Activated CD8-positive, alpha-beta memory T cell treated with anti-CD3 and anti-CD28 coated beads for 36 hours (primary cell): ENCODE results near the gene NEO1. TPM values are rescaled to one million over a fixed set of nuclear protein-coding genes. Genes with fewer than 3 reads are reported as not detected.

Source experiments
- CTCF ChIA-PET: fragments of 350-600 bp; sonication (Branson Sonifier 250); formaldehyde crosslinking; loops from one replicate; lab custom pipeline; 2021; ENCODE audit warnings: antibody characterized with exemption; lab: Charles Lee
- POLR2A ChIA-PET: fragments of 350-600 bp; sonication (Branson Sonifier 250); formaldehyde crosslinking; loops from one replicate; lab custom pipeline; 2021; ENCODE audit warnings: antibody characterized with exemption; lab: Charles Lee
- total RNA-seq, 2 experiments: library from RNA; stranded (reverse); gene quantifications; one replicate each; pipeline ENCODE4 v1.2.3, GENCODE V29; 2021

Gene NEO1
- total RNA-seq, 2 experiments from 2014 or later: 5.4 to 7.6 TPM

GRCh38 chr15:73331991-73332925 is 280.0 kb downstream of the NEO1 start:
- ChIA-PET POLR2A (no interaction called here), CTCF (no interaction called here)

DNA sequence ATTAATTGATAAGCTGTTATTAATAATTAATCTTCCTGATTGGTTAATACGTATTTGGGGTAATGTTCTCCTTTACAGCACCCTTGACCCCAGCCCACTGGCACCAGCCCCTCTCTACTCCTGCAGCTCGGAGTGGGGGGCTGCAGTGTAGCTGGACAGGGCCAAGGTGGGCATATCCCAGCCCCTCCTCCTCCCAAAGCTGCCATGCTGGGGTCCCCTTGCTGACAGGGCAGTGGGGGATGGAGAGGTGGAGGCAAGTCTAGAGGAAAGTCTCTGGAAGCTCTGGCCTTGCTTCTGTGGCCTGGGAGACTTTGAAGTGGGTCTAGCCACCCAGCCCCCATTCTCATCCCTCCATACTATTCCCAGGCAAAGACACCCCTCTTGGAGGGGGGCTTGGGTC is 280.7 kb downstream of the NEO1 start:
- ChIA-PET POLR2A (no interaction called here), CTCF (interaction anchor here (0.5 kb wide), 1 partner anchor 135 kb away, joined by 3 read pairs; no protein-coding TSS in a partner anchor)

GRCh38 chr15:73334086-73334485 is 281.8 kb downstream of the NEO1 start:
- ChIA-PET POLR2A (no interaction called here), CTCF (no interaction called here)

GRCh38 chr15:73335026-73335425 is 282.8 kb downstream of the NEO1 start:
- POLR2A ChIA-PET: no interaction called here
- CTCF ChIA-PET: no interaction called here

DNA sequence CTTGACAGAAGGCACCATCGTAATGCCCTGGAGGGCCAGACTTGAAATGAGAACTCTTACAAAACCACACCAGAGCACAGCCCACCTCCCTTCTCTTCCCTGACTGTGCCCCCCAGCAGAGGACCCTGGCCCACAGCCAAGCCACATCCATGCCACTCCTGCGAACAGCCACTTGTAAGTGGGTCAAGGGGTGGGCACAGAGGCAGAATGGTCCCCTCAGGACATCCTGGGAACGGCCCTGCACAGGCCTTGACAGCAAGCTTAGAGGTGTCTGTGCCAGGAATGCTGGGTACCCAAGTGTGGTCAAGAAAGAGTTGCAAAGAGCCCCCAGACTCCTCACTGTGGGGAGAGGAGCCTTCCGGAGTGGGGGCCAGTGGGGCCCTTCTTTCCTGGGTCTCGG is 283.2 kb downstream of the NEO1 start:
- ChIA-PET POLR2A (no interaction called here), CTCF (no interaction called here)

DNA sequence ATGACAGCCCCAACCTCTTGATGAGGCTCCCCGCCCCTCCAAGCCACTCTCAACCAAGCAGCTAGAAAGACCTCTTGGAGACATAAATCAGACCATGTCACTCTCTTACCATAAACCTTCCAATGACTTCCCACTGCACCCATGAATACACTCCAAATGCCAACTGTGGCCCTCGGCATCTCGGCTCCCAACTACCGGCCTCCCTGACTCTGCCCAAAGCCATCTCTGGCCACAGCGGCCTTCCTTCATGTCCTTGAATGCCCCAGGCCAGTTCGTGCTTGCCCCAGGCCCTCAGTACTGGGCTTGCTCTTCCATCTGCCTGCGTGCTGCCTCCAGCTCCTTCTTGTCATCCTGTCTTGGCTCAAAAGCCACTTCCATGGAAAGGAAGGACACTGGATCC is 284.5 kb downstream of the NEO1 start:
- CTCF ChIA-PET: no interaction called here
- POLR2A ChIA-PET: no interaction called here

GRCh38 chr15:73337187-73337586 is 284.9 kb downstream of the NEO1 start:
- ChIA-PET POLR2A (no interaction called here), CTCF (no interaction called here)

DNA sequence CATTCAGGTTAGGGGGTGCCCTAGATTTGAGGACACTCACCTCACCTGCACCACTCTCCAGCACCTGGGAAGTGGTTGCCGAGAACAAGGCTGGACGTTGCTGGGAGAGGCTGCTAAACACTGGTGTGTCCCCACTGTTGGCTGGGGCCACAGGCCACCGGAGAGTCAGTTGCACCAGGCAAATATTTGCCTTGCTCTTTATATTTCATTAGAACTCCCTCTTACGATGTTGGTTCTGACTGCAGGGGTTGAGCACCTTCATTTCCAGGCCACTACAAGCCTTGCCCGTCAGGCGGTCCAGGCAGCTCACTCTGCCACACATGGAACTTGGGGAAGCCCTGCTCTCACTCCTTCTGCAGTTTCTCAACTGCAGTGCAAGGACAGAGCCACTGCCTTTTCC is 285.8 kb downstream of the NEO1 start:
- POLR2A ChIA-PET: no interaction called here
- CTCF ChIA-PET: no interaction called here

- ChIA-PET CTCF (no interaction called here), POLR2A (no interaction called here)
Observed at GRCh38 chr15:73338606-73339374, 286.5 kb downstream of the NEO1 start.

DNA sequence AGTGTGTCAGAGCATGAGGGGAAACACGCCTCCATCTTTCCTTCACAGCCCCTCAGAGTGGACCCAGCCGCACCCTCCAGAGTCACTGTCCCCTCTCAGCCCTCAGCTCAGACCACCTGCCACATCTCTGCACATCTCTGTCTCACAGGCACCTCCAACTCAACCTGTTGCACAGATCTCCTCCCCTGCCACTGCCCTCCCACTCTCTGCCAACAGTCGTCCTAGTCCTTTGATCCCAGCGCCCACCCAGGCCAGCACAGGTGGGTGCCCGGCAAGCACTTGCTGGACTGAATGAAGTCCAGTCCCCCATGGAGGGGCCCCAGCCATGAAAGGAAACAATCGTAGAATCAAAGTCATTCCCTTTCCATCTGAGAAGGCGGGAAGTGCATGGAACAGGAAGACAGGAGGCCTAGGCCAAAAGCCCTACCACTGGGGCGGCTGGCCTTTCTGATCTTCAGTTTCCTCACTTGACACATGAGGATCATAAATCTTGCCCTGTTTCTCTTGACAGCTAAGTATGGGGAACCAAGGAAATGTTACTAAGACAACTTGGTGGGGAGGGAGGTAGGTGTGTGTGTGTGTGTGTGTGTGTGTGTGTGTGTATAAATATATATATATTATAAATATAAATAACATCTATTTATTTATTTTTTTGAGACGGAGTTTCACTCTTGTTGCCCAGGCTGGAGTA is 288.4 kb downstream of the NEO1 start:
- CTCF ChIA-PET: interaction anchor here (1.3 kb wide), 1 partner anchor 99 kb away, joined by 3 read pairs; no protein-coding TSS in a partner anchor
- POLR2A ChIA-PET: no interaction called here

GRCh38 chr15:73341886-73342600 is 289.8 kb downstream of the NEO1 start:
- POLR2A ChIA-PET: no interaction called here
- CTCF ChIA-PET: interaction anchor here (1.3 kb wide), 1 partner anchor 100 kb away, joined by 3 read pairs; no protein-coding TSS in a partner anchor

DNA sequence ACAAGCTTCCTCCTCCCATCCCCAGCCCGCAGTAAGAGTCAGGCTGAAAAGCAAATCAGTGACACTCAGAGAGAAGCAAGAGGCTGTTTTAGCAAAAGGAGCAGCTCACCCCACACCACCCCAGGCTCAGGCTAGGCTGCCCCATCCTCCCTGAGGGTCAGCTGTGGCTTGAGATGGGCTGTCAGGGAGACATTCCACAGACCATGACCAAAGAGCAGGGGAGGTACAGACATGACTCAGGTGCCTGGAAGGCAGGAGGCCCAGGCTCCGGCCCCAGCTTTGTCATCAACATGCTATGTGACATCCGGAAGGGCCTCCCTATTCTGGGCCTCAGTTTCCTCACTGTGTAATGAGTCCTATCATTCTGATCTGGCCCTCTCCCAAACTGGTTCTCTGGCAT is 291.8 kb downstream of the NEO1 start:
- ChIA-PET POLR2A (no interaction called here), CTCF (no interaction called here)

DNA sequence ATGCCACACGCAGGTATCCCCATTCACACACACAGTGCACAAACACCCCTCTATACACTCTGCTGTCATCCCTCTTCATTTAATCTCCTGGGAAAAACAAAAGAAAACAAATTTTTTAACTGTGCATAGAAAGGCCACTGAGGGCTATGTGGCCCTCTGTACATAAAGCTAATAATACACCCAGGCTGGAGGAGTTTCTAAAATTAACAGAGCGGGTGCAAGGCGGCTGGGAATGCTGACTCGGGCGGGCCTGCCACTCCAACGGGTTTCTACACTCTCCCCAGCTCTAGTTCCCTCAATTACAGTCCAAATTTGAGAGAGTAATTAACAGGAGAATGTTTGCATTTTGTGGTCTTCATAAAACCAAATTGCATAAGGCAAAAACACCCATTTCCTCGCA is 293.4 kb downstream of the NEO1 start:
- ChIA-PET CTCF (interaction anchor here (0.6 kb wide), 1 partner anchor 413 kb away, joined by 5 read pairs; no protein-coding TSS in a partner anchor), POLR2A (no interaction called here)

DNA sequence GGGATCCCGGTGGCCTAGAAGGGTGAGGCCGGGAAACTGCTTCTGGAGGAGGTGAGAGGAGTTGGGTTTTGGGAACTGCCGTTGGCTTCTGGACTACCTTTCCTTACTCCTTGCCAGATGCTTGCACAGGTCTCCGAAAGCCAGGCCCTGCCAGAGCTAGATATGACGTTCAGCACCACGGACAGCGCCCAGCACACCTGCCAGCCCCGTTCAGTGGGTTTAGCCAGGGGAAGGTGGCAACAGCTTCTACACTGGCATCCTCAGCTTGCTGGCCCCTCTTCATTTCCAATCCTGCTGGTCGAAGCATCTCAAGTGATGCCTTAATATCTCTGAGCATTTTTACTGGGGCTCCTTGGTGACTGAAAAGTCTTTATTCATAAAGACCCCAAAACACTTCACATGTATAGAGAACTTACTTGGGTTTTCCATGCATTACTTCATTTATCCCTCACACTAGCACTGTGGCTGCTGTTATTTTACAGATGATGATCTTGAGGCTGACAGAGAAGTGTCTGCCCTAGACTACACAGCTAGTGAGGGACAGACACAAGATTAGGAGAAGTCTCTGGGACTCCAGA is 294.6 kb downstream of the NEO1 start:
- ChIA-PET POLR2A (no interaction called here), CTCF (no interaction called here)

DNA sequence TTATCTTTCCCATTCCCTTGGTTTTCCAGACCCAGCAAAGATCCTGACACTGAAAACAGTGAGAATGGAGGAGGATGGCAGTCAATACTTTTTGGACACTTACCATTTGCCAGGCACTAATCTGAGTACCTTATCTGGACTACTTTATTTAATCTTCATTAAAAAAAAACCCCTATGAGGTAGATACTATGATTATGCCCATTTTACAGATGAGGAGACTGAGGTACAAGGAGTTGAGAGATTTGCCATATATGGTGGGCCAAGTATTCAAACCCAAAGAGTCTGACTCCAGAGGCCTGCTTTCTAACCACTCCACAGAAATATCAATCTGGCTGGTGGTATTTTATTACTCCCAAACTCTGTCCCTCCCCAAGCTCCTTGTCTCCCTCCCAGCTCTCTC is 296.9 kb downstream of the NEO1 start:
- CTCF ChIA-PET: no interaction called here
- POLR2A ChIA-PET: no interaction called here

- ChIA-PET CTCF (no interaction called here), POLR2A (no interaction called here)
Observed at GRCh38 chr15:73352082-73352481, 299.8 kb downstream of the NEO1 start.

DNA sequence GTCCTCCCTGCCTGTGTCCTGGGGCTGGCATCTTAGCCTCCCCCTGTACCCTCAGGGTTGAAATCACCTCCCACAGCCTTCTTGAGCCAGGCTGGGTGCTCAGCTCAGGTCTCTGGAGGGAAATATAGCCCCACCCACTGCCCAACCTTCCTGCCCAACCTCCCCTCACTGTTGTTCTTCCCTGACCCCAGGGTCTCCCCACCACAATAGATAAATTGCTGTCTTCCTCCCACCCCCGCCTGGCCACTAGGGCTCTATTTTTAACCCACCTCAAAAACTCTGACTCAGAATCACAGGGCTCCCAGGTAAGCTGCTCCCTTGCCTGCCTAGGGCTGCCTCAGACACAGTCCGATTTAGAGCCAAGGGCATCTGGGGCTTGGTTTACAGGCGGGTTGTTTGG is 301.5 kb downstream of the NEO1 start:
- CTCF ChIA-PET: no interaction called here
- POLR2A ChIA-PET: no interaction called here

GRCh38 chr15:73354241-73354640 is 302.0 kb downstream of the NEO1 start:
- ChIA-PET POLR2A (no interaction called here), CTCF (no interaction called here)
